Spleen (tissue), 11 donors: Measurements from ENCODE around the gene TC2N. TPM values are rescaled to one million over a fixed set of nuclear protein-coding genes. Genes with fewer than 3 reads are reported as not detected.

ENCODE experiments used
- DNase-seq: peaks from one replicate; pipeline ENCODE4 v3.0.0-alpha.2; 2020
- H3K27ac ChIP-seq, 8 donors: fragments of 200-600 bp; sonication (generic) in 7 of 8; 1 replicate in 4 of 8; 2 replicates in 4 of 8; pipeline versions ENCODE4 v1.5.0 to v1.8.0; 2016 to 2021; ENCODE audit warnings: inconsistent platforms in 4 of 8, mild to moderate bottlenecking in 4 of 8, moderate library complexity in 1 of 8
- H3K27me3 ChIP-seq, 7 donors: fragments of 200-600 bp; sonication (generic) in 6 of 7; replicated peaks in 1 of 7; 1 replicate in 4 of 7; 2 replicates in 3 of 7; pipeline versions ENCODE4 v1.5.0 to v1.8.0; 2016 to 2021; ENCODE audit warnings: inconsistent platforms in 3 of 7, mild to moderate bottlenecking in 1 of 7
- H3K36me3 ChIP-seq, 6 donors: fragments of 200-600 bp; sonication (generic) in 5 of 6; 1 replicate in 4 of 6; 2 replicates in 2 of 6; pipeline versions ENCODE4 v1.5.0 to v1.8.0; 2016 to 2021; ENCODE audit warnings: inconsistent platforms in 2 of 6
- H3K4me1 ChIP-seq, 6 donors: fragments of 200-600 bp; sonication (generic) in 5 of 6; 1 replicate in 3 of 6; 2 replicates in 3 of 6; pipeline versions ENCODE4 v1.5.0 to v1.8.0; 2016 to 2021; ENCODE audit warnings: inconsistent platforms in 3 of 6
- H3K4me3 ChIP-seq, 8 donors: fragments of 200-600 bp; sonication (generic) in 7 of 8; 1 replicate in 4 of 8; 2 replicates in 4 of 8; pipeline versions ENCODE4 v1.5.0 to v1.8.0; 2016 to 2021; ENCODE audit warnings: inconsistent platforms in 4 of 8, mild to moderate bottlenecking in 4 of 8, moderate library complexity in 2 of 8
- H3K9me3 ChIP-seq, 8 donors: fragments of 200-600 bp; sonication (generic) in 7 of 8; 1 replicate in 4 of 8; 2 replicates in 4 of 8; pipeline versions ENCODE4 v1.5.0 to v1.8.0; 2016 to 2021; ENCODE audit warnings: inconsistent platforms in 4 of 8
- POLR2A ChIP-seq, 3 donors: fragments of 450-650 bp; IDR thresholded peaks; one replicate each; pipeline ENCODE4 v1.5.1; 2017; ENCODE audit warnings: antibody characterized with exemption in 3 of 3, mild to moderate bottlenecking in 1 of 3
- POLR2AphosphoS5 ChIP-seq, 3 donors: sonication (generic); formaldehyde crosslinking; IDR thresholded peaks; one replicate each; pipeline ENCODE4 v1.5.1; 2017; ENCODE audit warnings: antibody characterized with exemption in 3 of 3
- WGBS, 5 donors: extraction: QIAGEN DNeasy Blood & Tissue Kit in 3 of 5; methylation state at CpG; one replicate each; pipeline versions ENCODE4 v1.1.5 to v1.1.7; 2013 to 2018; 5-methylcytosine and 5-hydroxymethylcytosine counted together
- intact Hi-C: fragments of 100-400 bp; cut with DNase I; formaldehyde crosslinking; loops from one replicate; pipeline ENCODE4 v1.15.0; 2023; ENCODE audit warnings: low total_unique reads
- polyA plus RNA-seq, 3 donors: library from polyadenylated mRNA; stranded (reverse); fragments of 200-250 nt; gene quantifications; one replicate each; pipeline ENCODE4 v1.2.1, GENCODE V29; 2013
- total RNA-seq, 7 donors: library from RNA; depleted of rRNA in 3 of 7; stranded (reverse); fragments of >200 nt in 3 of 7; fragmentation: NEBNext Ultra II Directional in 4 of 7; extraction: Animal tissue kit (Norgen Biotek cat#: 25700) in 4 of 7; gene quantifications; one replicate each; pipeline versions ENCODE4 v1.1.0 to v1.2.1, GENCODE V29; 2016 to 2021
- TF ChIP-seq, protein P1 (sequence below), 11 experiments: fragments of 200-600 bp in 7 of 11; fragments of 450-650 bp in 4 of 11; sonication (generic) in 4 of 11; IDR thresholded peaks in 8 of 11; conservative IDR thresholded peaks in 3 of 11; 1 replicate in 7 of 11; 2 replicates in 4 of 11; pipeline versions ENCODE4 v1.4.0 to v1.8.0; 2016 to 2021; ENCODE audit warnings: antibody characterized with exemption in 11 of 11, inconsistent platforms in 4 of 11, mild to moderate bottlenecking in 1 of 11
- donor health status: healthy with polysubstance abuse.
- donor health status: DM: no; HTN: no; CAD: no; lungs with moderate emphysema.
- donor health status: DM: no; HTN: no; CAD: no.
- donor health status: Bipolar disorder and iron deficiency.
- donor health status: healthy.
- donor health status: DM: no; HTN: no; CAD: no.
- donor health status: DM: yes; HTN: yes; CAD: no.

TC2N gene
- total and polyA plus RNA-seq, 10 donors: 5.3 to 50.7 (median 35.5) TPM

- 46 to 81% (median 68%) methylated on average over 2 of the region's 2 CpGs for WGBS, 5 donors
- peak overlapping the region in 7 of 8 donors; percentile 4 to 87 (median 79) for H3K27ac ChIP-seq
Observed at GRCh38 chr14:91870890-91871289, 3.6 kb upstream of the TC2N start.

DNA sequence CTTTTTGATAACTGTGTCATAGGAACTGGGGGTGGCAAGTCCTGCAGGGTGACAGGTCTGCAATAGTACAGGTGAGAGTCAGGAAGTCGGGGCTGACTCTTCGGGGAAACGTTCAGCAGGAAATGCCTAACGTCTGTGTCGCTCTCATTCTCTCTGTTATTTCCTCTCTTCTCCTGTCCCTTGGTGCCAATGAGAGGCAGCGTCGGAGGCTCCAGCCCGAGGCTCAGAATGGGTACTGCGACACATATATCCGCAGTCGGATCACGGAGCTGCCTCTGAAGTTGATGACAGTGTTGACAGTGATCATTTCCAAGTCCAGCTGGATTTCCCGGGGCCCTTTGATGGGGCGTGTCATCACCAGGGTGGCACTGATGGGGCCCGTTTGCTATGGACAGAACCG is 2.7 kb upstream of the TC2N start:
- H3K9me3 ChIP-seq: peaks cover 0 to 7% (median 0%) of the 10 kb centered on the region in 8 donors
- TF ChIP-seq, protein P1, sequence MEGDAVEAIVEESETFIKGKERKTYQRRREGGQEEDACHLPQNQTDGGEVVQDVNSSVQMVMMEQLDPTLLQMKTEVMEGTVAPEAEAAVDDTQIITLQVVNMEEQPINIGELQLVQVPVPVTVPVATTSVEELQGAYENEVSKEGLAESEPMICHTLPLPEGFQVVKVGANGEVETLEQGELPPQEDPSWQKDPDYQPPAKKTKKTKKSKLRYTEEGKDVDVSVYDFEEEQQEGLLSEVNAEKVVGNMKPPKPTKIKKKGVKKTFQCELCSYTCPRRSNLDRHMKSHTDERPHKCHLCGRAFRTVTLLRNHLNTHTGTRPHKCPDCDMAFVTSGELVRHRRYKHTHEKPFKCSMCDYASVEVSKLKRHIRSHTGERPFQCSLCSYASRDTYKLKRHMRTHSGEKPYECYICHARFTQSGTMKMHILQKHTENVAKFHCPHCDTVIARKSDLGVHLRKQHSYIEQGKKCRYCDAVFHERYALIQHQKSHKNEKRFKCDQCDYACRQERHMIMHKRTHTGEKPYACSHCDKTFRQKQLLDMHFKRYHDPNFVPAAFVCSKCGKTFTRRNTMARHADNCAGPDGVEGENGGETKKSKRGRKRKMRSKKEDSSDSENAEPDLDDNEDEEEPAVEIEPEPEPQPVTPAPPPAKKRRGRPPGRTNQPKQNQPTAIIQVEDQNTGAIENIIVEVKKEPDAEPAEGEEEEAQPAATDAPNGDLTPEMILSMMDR (IDR thresholded peaks at IDR 0.05 in 8 of 11, conservative IDR thresholded peaks at IDR 0.05 in 3 of 11): no peak
- peak in 2 of 3 donors; percentile 50 to 81 for TF ChIP-seq POLR2AphosphoS5 (IDR thresholded peaks at IDR 0.05)
- WGBS, 5 donors: 44 to 53% (median 45%) methylated on average over 16 of the region's 16 CpGs
- H3K27me3 ChIP-seq: no peaks in the 10 kb centered on the region
- H3K4me1 ChIP-seq: peaks cover 17 to 82% (median 68%) of the 10 kb centered on the region in 6 donors
- DNase-seq: no peak
- peak overlapping the region; percentile 45 to 87 (median 72) for H3K27ac ChIP-seq
- H3K4me3 ChIP-seq: peak overlapping the region in 1 of 8 donors; percentile 30
- peaks cover 0 to 53% (median 0%) of the 10 kb centered on the region in 6 donors for H3K36me3 ChIP-seq
- intact Hi-C loops: no loop called here

More at GRCh38 chr14:91870890-91871289, 3.6 kb upstream of the TC2N start:
- TF ChIP-seq POLR2A (IDR thresholded peaks at IDR 0.05) (no peak), POLR2AphosphoS5 (IDR thresholded peaks at IDR 0.05) (no peak)
- TF ChIP-seq, protein P1 (IDR thresholded peaks at IDR 0.05 in 8 of 11, conservative IDR thresholded peaks at IDR 0.05 in 3 of 11): no peak
- peaks cover 0 to 7% (median 0%) of the 10 kb centered on the region in 8 donors for H3K9me3 ChIP-seq
- H3K27me3 ChIP-seq: no peaks in the 10 kb centered on the region
- peaks cover 17 to 88% (median 70%) of the 10 kb centered on the region in 6 donors for H3K4me1 ChIP-seq
- peaks cover 0 to 62% (median 0%) of the 10 kb centered on the region in 6 donors for H3K36me3 ChIP-seq
- no peak for DNase-seq
- no peak overlapping the region for H3K4me3 ChIP-seq
- intact Hi-C loops: no loop called here

DNA sequence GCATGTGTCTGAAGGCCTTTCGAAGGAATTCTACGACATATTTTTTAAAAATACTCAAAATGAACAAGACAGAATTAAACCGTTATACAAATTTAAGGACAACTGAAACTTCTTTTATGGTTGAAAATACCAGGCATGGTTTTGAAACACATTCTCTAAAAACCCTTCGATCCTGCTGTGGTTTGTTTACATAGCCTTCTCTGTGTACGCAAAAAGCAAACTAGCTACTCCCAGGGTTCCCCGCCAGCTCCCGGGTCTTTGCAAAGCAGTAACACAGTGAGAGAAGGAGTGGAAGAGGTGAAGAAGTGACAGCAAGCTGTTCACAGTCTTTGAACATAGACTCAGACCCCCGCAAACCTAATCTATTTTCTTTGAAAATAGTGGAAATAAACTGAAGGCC is 2.2 kb upstream of the TC2N start:
- no peaks in the 10 kb centered on the region for H3K27me3 ChIP-seq
- peaks cover 0 to 7% (median 0%) of the 10 kb centered on the region in 8 donors for H3K9me3 ChIP-seq
- WGBS, 5 donors: 80 to 87% (median 81%) methylated on average over 8 of the region's 8 CpGs
- TF ChIP-seq, protein P1 (IDR thresholded peaks at IDR 0.05 in 8 of 11, conservative IDR thresholded peaks at IDR 0.05 in 3 of 11): no peak
- TF ChIP-seq POLR2A (IDR thresholded peaks at IDR 0.05) (no peak), POLR2AphosphoS5 (IDR thresholded peaks at IDR 0.05) (no peak)
- H3K36me3 ChIP-seq: peaks cover 0 to 51% (median 0%) of the 10 kb centered on the region in 6 donors
- H3K4me3 ChIP-seq: peak overlapping the region in 1 of 8 donors; percentile 30
- peaks cover 17 to 78% (median 67%) of the 10 kb centered on the region in 6 donors for H3K4me1 ChIP-seq
- DNase-seq: no peak
- H3K27ac ChIP-seq: peak overlapping the region; percentile 15 to 87 (median 72)
- intact Hi-C loops: no loop called here

- WGBS, 5 donors: 57 to 64% (median 61%) methylated on average over 6 of the region's 6 CpGs
- TF ChIP-seq POLR2A (IDR thresholded peaks at IDR 0.05): no peak
- TF ChIP-seq POLR2AphosphoS5 (IDR thresholded peaks at IDR 0.05): no peak
- TF ChIP-seq, protein P1 (IDR thresholded peaks at IDR 0.05 in 8 of 11, conservative IDR thresholded peaks at IDR 0.05 in 3 of 11): no peak
- intact Hi-C loops: no loop called here
- Histone ChIP-seq H3K4me3 (peak overlapping the region; percentile 24 to 69 (median 36)), H3K9me3 (peaks cover 0 to 7% (median 0%) of the 10 kb centered on the region in 8 donors), H3K4me1 (peaks cover 9 to 76% (median 52%) of the 10 kb centered on the region in 6 donors), H3K36me3 (peaks cover 0 to 38% (median 0%) of the 10 kb centered on the region in 6 donors), H3K27me3 (no peaks in the 10 kb centered on the region), H3K27ac (peak overlapping the region in 7 of 8 donors; percentile 36 to 87 (median 75))
- DNase-seq: no peak
Observed at GRCh38 chr14:91866511-91867295, 633 bp downstream of the TC2N start.
